PC-9 (cell line): ENCODE data around the gene EXOSC3.

Source experiments
- EZH2 ChIP-seq: fragments of 200-600 bp; sonication (generic); IDR thresholded peaks from 2 replicates; pipeline ENCODE4 v1.8.0; 2017; ENCODE audit warnings: antibody characterized with exemption, low read depth
- TF ChIP-seq, protein P1 (sequence below): fragments of 200-600 bp; sonication (generic); conservative IDR thresholded peaks from 2 replicates; pipeline ENCODE4 v1.6.1; 2017; ENCODE audit warnings: mixed run types, antibody characterized with exemption, mild to moderate bottlenecking, moderate library complexity

DNA sequence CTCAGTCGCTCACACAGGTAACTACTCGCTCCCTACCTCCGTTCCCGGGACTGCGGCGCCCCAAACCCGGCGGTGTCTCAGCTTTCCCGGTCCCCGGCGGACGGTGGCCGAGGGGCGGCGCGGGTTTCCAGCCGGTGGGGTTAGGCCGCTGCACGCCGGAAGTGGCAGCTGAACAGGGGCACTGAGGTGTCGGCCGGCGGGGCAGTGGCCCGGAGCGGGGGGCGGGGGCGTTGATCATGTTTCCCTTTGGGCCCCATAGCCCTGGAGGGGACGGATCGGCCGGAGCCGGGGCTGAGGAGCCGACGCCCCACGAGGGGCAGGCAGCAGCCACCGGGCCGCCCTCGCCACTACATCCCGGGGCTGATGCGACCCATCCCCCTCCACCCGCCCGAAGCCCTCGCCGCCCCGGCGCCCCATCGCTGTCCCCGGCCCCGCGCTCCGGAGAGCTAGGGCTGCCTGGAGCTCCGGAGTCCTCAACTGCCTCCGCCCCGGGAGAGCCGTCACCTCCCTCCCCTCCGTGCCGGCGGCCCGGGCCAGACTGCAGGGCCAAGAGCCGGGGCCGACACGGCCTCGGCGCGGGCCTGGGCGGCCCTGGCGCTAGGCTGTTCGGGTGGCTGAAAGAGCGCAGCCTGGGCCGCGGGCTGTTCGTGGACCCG is 15.9 kb upstream of the EXOSC3 start, which contains the start of gene DCAF10:
- TF ChIP-seq, protein P1, sequence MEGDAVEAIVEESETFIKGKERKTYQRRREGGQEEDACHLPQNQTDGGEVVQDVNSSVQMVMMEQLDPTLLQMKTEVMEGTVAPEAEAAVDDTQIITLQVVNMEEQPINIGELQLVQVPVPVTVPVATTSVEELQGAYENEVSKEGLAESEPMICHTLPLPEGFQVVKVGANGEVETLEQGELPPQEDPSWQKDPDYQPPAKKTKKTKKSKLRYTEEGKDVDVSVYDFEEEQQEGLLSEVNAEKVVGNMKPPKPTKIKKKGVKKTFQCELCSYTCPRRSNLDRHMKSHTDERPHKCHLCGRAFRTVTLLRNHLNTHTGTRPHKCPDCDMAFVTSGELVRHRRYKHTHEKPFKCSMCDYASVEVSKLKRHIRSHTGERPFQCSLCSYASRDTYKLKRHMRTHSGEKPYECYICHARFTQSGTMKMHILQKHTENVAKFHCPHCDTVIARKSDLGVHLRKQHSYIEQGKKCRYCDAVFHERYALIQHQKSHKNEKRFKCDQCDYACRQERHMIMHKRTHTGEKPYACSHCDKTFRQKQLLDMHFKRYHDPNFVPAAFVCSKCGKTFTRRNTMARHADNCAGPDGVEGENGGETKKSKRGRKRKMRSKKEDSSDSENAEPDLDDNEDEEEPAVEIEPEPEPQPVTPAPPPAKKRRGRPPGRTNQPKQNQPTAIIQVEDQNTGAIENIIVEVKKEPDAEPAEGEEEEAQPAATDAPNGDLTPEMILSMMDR = no peak
- no peak for TF ChIP-seq EZH2
